Measurements from ENCODE around the gene TGIF2.
"Not testable (repeated sequence)": the region's sequence is repeated elsewhere in the genome, so short reads cannot be mapped to it uniquely, and the experiment has no call there.

TGIF2 gene

GRCh38 chr20:36563374-36563773 is 10.0 kb upstream of the TGIF2 start:
- H3K36me3 ChIP-seq (ENCODE audit: insufficient read depth, low read length): no peaks in the 10 kb centered on the region
- no peak overlapping the region for H3K9ac ChIP-seq (ENCODE audit: low read depth, low read length)
- no peaks in the 10 kb centered on the region for H3K9me3 ChIP-seq (ENCODE audit: control insufficient read depth, insufficient read depth, low read length)
- H3K4me1 ChIP-seq (ENCODE audit: insufficient read depth, low read length): peaks cover 6% of the 10 kb centered on the region; the same call in 1 of the 2 replicates

GRCh38 chr20:36564078-36564725 is 9.2 kb upstream of the TGIF2 start:
- not testable (repeated sequence) for H3K36me3 ChIP-seq (ENCODE audit: insufficient read depth, low read length); H3K9me3 ChIP-seq (ENCODE audit: control insufficient read depth, insufficient read depth, low read length); H3K9ac ChIP-seq (ENCODE audit: low read depth, low read length); H3K4me1 ChIP-seq (ENCODE audit: insufficient read depth, low read length)

- H3K36me3 ChIP-seq (ENCODE audit: insufficient read depth, low read length); H3K9me3 ChIP-seq (ENCODE audit: control insufficient read depth, insufficient read depth, low read length); H3K9ac ChIP-seq (ENCODE audit: low read depth, low read length); H3K4me1 ChIP-seq (ENCODE audit: insufficient read depth, low read length): not testable (repeated sequence)
Measured at GRCh38 chr20:36564726-36565121, 8.7 kb upstream of the TGIF2 start.

DNA sequence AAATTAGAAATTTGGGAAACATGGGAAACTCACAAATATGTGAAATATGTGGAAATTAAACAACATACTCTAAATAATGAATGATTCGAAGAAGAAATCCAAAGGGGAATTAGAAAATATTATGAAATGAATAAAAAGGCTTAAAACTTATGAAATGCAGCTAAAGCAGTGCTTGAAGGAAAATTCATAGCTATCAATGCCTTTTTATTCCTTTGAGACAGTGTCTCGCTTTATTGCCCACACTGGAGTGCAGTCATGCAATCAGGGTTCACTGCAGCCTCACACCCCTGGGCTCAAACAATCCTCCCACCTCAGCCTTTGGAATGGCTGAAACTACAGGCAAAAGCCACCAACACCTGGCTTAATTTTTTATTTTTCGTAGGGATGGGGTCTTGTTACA is 7.9 kb upstream of the TGIF2 start:
- H3K9me3 ChIP-seq (ENCODE audit: control insufficient read depth, insufficient read depth, low read length): no peaks in the 10 kb centered on the region
- H3K4me1 ChIP-seq (ENCODE audit: insufficient read depth, low read length): peaks cover 13% of the 10 kb centered on the region
- no peak overlapping the region for H3K9ac ChIP-seq (ENCODE audit: low read depth, low read length)
- no peaks in the 10 kb centered on the region for H3K36me3 ChIP-seq (ENCODE audit: insufficient read depth, low read length)

DNA sequence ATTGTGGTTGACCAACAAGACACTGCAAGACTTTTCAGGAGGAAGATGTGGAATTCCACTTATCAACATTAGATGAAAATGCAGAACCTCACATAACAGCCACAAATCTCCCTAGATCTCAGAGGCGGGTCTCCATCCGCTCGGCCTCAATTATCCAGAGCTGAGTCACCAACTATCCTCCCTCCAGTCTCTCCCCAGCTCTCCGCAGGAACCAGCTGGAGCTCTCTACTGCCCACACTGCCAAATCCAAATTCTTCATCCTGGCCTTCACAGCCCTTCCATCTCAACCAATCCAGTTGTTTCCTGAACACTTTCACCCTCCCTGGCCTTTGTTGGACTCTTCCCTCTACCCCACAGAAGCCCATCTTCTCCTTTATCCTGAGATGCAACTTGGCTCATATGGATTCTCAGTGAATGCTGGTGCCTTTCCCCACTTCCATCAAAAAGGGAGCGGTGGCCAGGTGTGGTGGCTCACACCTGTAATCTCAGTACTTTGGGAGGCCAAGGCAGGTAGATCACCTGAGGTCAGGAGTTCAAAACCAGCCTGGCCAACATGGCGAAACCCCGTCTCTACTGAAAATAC is 3.5 kb upstream of the TGIF2 start:
- no peaks in the 10 kb centered on the region for H3K9me3 ChIP-seq (ENCODE audit: control insufficient read depth, insufficient read depth, low read length)
- no peak overlapping the region for H3K9ac ChIP-seq (ENCODE audit: low read depth, low read length)
- peaks cover 11% of the 10 kb centered on the region; the same call in 1 of the 2 replicates for H3K4me1 ChIP-seq (ENCODE audit: insufficient read depth, low read length)
- H3K36me3 ChIP-seq (ENCODE audit: insufficient read depth, low read length): no peaks in the 10 kb centered on the region

DNA sequence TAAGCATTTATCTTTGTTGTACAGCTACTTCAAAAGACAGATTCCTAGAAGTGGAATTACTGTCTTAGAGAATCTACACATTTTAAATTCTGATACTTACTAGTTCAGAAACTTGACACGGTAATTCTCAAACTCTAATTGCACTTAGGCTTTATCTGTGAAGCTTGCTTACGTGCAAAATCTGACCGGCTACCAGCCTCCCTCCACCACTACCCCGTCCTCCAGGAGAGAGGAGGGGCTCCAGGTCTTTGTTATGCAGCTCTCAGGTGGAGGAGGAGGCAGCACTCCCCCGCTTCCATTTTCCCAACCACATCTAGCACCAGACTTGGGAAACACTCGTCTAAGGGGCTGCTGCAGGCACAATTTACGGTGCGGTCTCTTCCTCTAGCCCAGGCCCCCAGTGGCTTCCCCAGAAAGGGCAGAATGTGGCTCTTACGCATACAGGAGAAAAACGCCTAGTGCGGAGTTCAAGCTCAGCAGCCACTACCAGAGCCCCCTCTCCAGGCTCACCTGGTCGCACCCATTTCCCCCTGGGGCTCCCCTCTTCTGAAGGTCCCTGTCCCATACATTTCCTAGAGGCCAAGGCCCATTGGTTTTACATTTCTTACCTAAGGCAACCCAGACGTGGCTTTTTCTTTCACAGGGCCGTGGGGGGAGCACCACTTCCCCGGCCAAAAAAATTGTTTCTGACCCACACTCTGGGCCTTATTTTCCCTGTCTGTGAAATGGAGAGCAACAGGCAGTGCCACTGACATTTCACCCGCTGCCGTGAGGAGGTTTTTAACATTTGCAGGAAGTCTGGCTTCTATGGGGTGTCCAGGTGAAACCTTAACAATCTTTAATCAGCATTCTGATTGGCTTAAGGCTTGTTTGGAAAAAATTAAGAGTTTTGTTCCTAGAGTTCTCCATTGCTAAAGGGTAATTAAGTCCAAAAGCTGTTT is 1.6 kb upstream of the TGIF2 start:
- Histone ChIP-seq H3K9me3 (ENCODE audit: control insufficient read depth, insufficient read depth, low read length) (no peaks in the 10 kb centered on the region), H3K9ac (ENCODE audit: low read depth, low read length) (peak overlapping the region; percentile 86), H3K4me1 (ENCODE audit: insufficient read depth, low read length) (peaks cover 20% of the 10 kb centered on the region; the same call in 1 of the 2 replicates), H3K36me3 (ENCODE audit: insufficient read depth, low read length) (no peaks in the 10 kb centered on the region)

- Histone ChIP-seq H3K36me3 (ENCODE audit: insufficient read depth, low read length) (no peaks in the 10 kb centered on the region), H3K4me1 (ENCODE audit: insufficient read depth, low read length) (peaks cover 20% of the 10 kb centered on the region; the same call in 1 of the 2 replicates), H3K9ac (ENCODE audit: low read depth, low read length) (peak overlapping the region; percentile 86), H3K9me3 (ENCODE audit: control insufficient read depth, insufficient read depth, low read length) (no peaks in the 10 kb centered on the region)
Measured at GRCh38 chr20:36572701-36573102, 695 bp upstream of the TGIF2 start.

DNA sequence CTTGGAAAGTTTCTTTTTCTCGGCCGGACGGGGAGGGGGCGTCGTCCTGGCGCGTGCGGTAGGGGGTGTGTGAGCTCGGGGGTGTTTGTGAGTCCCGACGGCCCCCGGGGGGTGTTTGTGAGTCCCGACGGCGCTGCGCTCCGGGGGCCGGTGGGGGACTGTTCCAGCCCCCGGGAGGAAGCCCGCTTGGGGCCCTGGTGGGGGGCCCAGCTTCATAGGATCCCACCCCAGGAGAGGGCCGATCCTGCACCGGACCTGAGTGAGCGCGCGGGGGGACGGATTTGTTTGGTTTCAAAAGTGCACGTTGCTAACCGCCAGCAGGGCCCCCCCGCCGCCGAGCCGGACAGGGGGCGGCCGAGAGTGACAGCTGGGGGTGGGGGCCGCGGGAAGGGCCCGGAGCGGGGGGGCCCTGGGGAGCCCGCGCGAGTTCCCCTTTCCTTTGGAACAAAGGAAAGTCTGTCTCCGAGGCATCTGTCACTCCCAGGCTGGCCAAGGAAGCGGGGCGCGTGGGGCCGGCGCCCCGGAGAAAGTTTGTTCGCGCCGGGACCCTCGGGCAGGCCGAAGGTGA is 485 bp downstream of the TGIF2 start:
- Histone ChIP-seq H3K4me1 (ENCODE audit: insufficient read depth, low read length) (peaks cover 20% of the 10 kb centered on the region; the same call in 1 of the 2 replicates), H3K9me3 (ENCODE audit: control insufficient read depth, insufficient read depth, low read length) (no peaks in the 10 kb centered on the region), H3K36me3 (ENCODE audit: insufficient read depth, low read length) (no peaks in the 10 kb centered on the region; the same call in 1 of the 2 replicates), H3K9ac (ENCODE audit: low read depth, low read length) (peak overlapping the region; percentile 88)

DNA sequence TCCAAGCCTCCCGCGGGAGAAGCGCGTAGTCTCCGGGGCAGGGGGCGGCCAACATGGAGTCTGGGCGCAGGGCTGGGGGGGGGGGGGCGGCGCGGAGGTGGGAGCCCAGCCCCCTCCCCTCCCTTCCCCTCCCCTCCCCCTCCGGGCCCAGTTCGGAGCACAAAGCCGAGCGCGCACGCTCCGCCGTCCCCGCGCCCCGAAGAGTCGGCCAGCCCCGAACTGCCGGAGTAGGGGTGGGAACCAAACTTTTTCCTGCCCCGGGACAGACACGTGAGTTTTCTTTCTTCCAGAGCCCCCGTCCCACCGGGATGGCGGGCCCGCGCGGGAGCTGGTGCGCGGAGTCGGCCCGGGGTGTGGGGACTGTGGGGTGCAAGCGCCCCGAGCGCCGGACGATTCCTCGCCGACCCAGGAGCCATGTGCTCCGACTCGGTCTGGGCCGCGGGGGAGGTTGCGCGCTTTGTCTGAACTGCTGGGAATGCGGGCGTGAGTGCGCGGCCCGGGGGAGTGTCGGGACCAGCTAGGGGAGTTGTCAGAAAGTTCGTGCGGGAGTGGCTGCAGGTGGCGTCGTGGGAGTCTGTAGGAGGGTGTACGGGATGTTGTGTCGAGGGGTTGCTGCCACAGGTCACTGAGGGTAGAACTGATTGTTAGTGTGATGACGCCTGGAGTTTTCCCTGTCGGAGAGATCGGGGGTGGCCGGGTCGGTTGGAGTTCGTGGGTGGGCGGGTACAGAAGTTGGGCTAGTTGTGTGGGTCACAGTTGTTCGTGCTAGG is 1.2 kb downstream of the TGIF2 start:
- Histone ChIP-seq H3K36me3 (ENCODE audit: insufficient read depth, low read length) (no peaks in the 10 kb centered on the region; the same call in 1 of the 2 replicates), H3K9ac (ENCODE audit: low read depth, low read length) (peak overlapping the region; percentile 88), H3K4me1 (ENCODE audit: insufficient read depth, low read length) (peaks cover 19% of the 10 kb centered on the region; the same call in 1 of the 2 replicates), H3K9me3 (ENCODE audit: control insufficient read depth, insufficient read depth, low read length) (no peaks in the 10 kb centered on the region)

DNA sequence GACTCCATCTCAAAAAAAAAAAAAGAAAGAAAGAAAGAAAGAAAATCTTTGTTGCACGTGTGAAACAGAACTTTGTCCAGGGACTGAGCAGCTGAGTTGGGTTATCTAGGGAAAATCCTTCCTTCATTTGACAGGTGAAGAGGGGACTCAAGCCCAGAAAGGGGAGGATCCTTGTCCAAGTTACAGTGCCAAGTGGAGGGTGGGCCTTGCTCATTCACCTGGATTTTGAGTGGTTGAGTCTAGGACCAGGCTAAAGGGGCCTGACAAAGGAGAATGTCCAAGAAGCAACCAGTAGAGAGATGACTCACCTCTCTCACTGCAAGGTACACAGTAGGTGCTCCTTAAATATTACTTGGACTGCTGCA is 2.7 kb downstream of the TGIF2 start:
- peaks cover 2% of the 10 kb centered on the region; the same call in 1 of the 2 replicates for H3K36me3 ChIP-seq (ENCODE audit: insufficient read depth, low read length)
- H3K9ac ChIP-seq (ENCODE audit: low read depth, low read length): no peak overlapping the region
- H3K9me3 ChIP-seq (ENCODE audit: control insufficient read depth, insufficient read depth, low read length): no peaks in the 10 kb centered on the region
- peaks cover 9% of the 10 kb centered on the region; the same call in 1 of the 2 replicates for H3K4me1 ChIP-seq (ENCODE audit: insufficient read depth, low read length)

DNA sequence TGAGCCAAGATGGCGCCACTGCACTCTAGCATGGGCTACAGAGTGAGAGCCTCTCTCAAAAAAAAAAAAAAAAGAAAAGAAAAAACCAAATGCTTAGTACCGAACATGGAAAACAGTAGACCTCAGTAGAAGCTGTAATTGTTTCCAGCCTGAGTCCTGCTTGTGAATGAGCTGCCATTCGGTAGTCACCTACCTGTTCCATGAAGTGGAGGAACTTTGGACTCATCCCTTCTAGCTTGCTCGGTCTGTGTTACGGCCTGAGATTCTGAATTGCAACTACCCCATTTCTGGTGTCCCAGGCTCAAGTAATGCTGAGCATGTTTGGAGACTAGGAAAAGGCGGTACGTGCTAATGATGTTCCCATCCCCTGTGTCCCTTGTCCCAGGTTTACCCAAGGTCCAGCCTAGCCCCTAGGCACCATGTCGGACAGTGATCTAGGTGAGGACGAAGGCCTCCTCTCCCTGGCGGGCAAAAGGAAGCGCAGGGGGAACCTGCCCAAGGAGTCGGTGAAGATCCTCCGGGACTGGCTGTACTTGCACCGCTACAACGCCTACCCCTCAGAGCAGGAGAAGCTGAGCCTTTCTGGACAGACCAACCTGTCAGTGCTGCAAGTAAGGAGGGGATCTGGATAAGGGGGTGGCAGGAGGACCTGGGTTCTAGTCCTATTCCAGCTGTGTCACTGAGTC is 5.1 kb downstream of the TGIF2 start:
- Histone ChIP-seq H3K9ac (ENCODE audit: low read depth, low read length) (no peak overlapping the region), H3K9me3 (ENCODE audit: control insufficient read depth, insufficient read depth, low read length) (no peaks in the 10 kb centered on the region), H3K4me1 (ENCODE audit: insufficient read depth, low read length) (peaks cover 9% of the 10 kb centered on the region; the same call in 1 of the 2 replicates), H3K36me3 (ENCODE audit: insufficient read depth, low read length) (peaks cover 6% of the 10 kb centered on the region; the same call in 1 of the 2 replicates)

GRCh38 chr20:36579996-36580545 is 6.7 kb downstream of the TGIF2 start:
- Histone ChIP-seq H3K9me3 (ENCODE audit: control insufficient read depth, insufficient read depth, low read length) (no peaks in the 10 kb centered on the region), H3K9ac (ENCODE audit: low read depth, low read length) (no peak overlapping the region), H3K4me1 (ENCODE audit: insufficient read depth, low read length) (peaks cover 20% of the 10 kb centered on the region), H3K36me3 (ENCODE audit: insufficient read depth, low read length) (peaks cover 6% of the 10 kb centered on the region; the same call in 1 of the 2 replicates)

DNA sequence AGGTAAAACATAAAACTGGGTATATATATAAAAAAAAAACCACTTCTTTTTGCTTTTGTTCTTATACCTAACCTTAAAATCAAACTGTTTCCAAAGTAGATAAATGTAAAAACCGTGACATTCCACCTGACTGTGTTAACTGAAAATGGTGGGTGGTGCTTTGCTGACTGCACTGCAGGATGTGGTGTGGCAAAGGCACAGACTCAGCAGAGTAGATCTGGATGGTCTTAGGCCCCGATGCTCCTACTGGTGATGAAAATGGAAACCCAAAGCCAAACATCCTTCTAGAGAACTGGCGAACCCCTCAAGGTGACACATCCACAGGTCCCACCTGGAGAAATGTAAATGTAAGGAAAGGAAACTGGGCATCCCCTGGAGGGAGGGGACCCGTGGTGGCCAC is 8.9 kb downstream of the TGIF2 start:
- no peaks in the 10 kb centered on the region for H3K9me3 ChIP-seq (ENCODE audit: control insufficient read depth, insufficient read depth, low read length)
- peaks cover 25% of the 10 kb centered on the region for H3K4me1 ChIP-seq (ENCODE audit: insufficient read depth, low read length)
- H3K36me3 ChIP-seq (ENCODE audit: insufficient read depth, low read length): peaks cover 6% of the 10 kb centered on the region; the same call in 1 of the 2 replicates
- no peak overlapping the region for H3K9ac ChIP-seq (ENCODE audit: low read depth, low read length)
